AG09309 (cell line): ENCODE measurements around the gene IFNA2.

Source experiments
- DNase-seq: peaks from one replicate; pipeline ENCODE4 v3.0.0-alpha.2; 2010; ENCODE audit warnings: low read depth
- H3K4me3 ChIP-seq: 2 replicates; pipeline ENCODE4 v1.5.1; 2011; ENCODE audit warnings: mild to moderate bottlenecking, low read depth, low read length, moderate library complexity; ENCODE audit not compliant: control insufficient read depth
- CTCF ChIP-seq: IDR thresholded peaks from 2 replicates; pipeline ENCODE4 v1.5.1; 2011; ENCODE audit warnings: mild to moderate bottlenecking, low read depth, low read length, inconsistent platforms; ENCODE audit not compliant: insufficient read depth, control insufficient read depth; ENCODE audit errors: missing control alignments

The IFNA2 gene

GRCh38 chr9:21350787-21351186 lies 34.4 kb downstream of the IFNA2 start, which contains the start of gene IFNA6:
TSS of gene IFNA6 (minus strand) at chr9:21350887. CDS start at chr9:21350887, 0 bp downstream.
- no peak for DNase-seq
- no peak for TF ChIP-seq CTCF
- H3K4me3 ChIP-seq: no peak within 1 kb of the TSS

GRCh38 chr9:21348430-21348970 lies 36.7 kb downstream of the IFNA2 start:
- no peak for DNase-seq
- TF ChIP-seq CTCF: no peak
- H3K4me3 ChIP-seq: no peak overlapping the region

- no peak overlapping the region for H3K4me3 ChIP-seq
- TF ChIP-seq CTCF: no peak
- DNase-seq: no peak
Observed at GRCh38 chr9:21340735-21341134, 44.5 kb downstream of the IFNA2 start.

GRCh38 chr9:21336457-21336856 lies 48.7 kb downstream of the IFNA2 start:
- no peak for TF ChIP-seq CTCF
- no peak overlapping the region for H3K4me3 ChIP-seq
- DNase-seq: no peak

- peak within 1 kb of the TSS; percentile 71 for H3K4me3 ChIP-seq
- TF ChIP-seq CTCF: no peak
- peak; percentile 61 for DNase-seq
Observed at GRCh38 chr9:21334701-21335632, 50.2 kb downstream of the IFNA2 start, which contains the start of gene KLHL9. TSS of gene KLHL9 (minus strand) at chr9:21335404. CDS start at chr9:21334859, 545 bp downstream.
